ENCODE results near the gene VSX1. TPM values are rescaled to one million over a fixed set of nuclear protein-coding genes. Genes with fewer than 3 reads are reported as not detected.

The VSX1 gene
- not detected in 2 replicates for total RNA-seq

DNA sequence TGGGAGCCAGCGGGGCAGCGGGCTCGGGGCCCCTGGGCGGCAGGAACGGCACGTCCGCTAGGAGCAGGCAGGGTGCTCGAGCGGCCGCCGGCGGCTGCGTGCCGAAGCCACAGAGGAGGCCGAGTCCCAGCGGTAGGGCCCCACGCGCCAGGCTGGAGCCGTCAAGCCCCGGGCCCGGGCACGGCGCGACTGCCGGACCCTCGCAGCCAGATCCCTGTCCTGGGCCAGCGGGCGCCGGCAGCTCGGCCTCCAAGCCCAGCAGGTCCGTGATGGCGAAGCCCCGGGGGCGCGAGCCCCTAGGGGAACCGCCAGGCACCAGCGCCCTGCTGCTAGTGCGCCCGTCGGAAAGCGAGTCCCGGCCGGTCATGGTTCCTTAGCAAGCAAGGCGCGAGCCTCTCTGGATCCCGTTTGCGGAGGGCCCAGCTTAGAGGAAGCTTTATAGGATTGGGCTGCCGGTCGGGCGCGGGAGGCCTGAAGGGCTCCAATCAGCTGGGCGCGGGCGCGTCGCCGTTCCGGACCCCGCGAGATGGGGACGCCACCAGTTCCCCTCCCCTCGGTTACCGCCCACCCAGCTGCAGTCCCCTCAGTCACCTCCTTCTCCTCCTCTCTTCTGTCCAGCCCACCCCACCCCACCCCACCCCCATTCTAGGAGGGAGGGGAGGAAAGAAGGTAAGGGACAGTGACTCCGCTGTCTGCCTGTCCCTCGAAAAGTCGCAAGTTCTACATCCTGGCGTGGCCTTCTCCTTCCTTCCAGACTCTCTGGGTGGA is at the start of gene VSX1:
Gene VSX1, minus strand, starts transcription at position 412 of the 768 bp plus-strand sequence. Its CDS starts 45 bp downstream, at position 367.

DNA sequence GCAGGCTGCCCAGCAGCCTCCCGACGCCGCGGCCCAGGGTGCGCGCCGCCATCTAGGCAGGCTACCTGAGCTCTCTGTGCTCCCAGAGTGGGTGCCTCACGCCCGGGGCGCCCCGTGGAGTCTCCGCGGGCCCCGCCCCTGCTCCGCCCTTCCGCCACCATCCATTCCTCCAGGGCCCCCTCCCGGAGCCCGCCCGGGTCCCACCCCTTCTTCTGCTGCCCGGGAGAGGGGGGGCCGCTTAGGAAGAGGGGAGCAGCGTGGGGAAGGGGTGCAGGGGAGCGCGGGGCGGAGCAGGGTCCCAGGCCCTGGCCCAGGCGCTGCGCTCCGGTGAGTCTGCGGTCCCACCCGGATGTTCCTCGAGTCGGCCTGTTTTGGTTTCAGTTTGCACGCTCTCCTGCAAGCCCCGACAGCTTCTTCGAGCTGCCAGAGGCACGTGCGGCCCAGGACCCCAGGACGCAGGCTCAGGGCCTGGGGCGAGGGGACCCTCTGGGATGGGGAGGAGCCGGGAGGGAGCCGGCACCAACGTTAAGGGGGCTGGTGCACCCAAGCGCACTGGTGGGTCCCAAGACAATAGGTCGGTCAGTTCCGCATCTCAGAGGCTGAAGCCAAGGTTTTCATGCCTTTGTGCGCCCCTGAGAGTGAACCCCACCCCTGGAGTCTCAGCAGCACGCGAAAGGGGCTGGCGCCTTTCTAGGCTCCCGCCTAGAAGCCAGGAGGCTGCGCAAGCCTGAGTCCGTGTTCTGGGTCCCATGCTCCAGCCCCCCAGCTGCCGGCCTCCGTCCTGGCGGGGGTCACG is 23.7 kb downstream of the VSX1 start, which contains the start of gene ACSS1:
Gene ACSS1, minus strand, starts transcription at position 89 of the 796 bp plus-strand sequence. Its CDS starts 37 bp downstream, at position 52.

Other genes with a start within 250 kb of the VSX1 start
- not detected in 2 replicates for gene CST7, start 132.9 kb downstream of the VSX1 start, total RNA-seq
- gene APMAP, start 89.4 kb downstream of the VSX1 start, total RNA-seq, result 71.9 and 108 TPM in 2 replicates
- 15.2 and 24.8 TPM in 2 replicates for gene ACSS1, start 24.0 kb downstream of the VSX1 start, total RNA-seq
- 40.0 and 67.7 TPM in 2 replicates for gene ENTPD6, start 113.6 kb upstream of the VSX1 start, total RNA-seq
- 58.1 and 101 TPM in 2 replicates for gene PYGB, start 165.9 kb upstream of the VSX1 start, total RNA-seq